NCI-H2081 treated with DMSO at 0.1 percent for 48 hours (cell line): Measurements from ENCODE around the gene SOCS3.

Experiments
- DNase-seq: peaks from one replicate; lab custom pipeline; 2025; lab: John Stamatoyannopoulos, UW

Gene SOCS3

GRCh38 chr17:78390241-78391050 lies 30.6 kb upstream of the SOCS3 start:
- DNase-seq: no peak

DNA sequence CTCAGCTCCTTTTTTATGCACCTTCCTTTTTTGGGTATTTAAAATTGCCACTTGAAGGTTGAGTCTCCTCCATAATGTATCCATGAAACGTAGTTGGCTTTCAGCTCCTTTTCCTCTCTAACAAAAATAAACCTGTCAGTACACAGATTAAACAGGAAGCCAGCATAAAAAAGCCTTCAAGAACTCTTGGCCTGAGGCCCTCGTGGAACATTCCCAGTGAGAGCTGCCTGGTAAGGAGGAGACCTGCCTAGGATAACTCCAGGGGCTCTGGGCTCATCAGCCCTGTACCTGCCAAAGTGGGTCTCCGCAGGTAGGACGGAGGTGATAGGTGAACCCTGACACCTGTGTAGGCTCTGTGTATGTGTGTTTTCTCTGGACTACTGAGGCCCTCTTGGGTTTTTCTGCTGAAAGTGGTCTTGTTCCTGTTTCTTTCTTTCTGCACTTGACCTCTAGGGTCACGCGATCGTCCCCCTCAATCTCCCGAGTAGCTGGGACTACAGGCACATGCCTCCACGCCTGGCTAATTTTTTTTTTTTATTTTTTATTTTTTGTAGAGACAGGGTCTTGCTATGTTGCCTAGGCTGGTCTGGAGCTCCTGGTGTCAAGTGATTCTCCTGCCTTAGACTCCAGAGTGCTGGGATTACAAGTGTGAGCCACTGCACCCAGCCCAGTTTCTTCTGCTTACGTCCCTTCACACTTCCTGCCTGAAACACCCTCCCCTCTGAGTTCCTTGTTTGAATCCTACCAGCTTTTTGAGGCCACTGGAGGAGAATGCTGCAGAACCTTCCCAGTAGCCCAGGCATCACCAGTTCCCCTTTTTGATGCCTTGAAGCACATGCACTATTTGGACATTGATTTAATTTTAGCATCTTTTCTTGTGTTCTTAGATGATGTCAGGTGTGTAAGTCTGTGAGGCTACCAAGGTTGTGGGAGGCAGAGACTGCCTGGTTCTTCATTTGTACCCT lies 28.4 kb upstream of the SOCS3 start:
- DNase-seq: no peak

DNA sequence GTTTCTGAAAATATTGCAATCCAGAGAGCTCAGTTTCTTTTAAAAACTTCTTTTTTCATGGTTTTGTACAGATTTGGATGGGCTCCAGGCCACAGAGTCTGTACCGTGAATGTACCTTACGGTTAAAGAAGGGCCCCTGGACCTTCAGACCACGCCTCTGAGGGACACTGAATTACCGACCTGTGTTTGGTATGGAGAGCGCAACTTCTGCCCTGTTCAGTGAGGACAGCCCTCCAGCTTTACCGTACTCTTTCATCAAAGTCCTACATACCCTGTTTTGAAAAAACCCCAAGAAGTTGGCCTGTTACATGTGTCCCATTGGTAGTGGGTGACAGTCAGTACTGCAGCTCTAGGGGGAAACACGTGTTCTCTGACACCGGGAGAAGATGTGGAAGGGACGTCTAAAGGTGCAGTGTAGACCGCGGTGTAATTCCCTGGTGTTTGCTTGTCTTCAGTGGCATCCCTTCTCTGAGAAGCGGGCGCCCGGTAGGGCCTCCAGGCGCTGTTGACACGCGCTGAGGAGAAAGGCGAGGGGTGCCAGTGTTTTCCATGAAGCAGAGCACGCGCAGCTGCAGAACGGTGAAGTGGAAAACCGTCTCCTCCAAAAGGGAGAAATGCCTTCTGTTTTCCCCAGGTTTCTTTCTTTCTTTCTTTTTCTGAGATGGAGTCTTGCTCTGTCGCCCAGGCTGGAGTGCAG lies 24.8 kb upstream of the SOCS3 start:
- no peak for DNase-seq

DNA sequence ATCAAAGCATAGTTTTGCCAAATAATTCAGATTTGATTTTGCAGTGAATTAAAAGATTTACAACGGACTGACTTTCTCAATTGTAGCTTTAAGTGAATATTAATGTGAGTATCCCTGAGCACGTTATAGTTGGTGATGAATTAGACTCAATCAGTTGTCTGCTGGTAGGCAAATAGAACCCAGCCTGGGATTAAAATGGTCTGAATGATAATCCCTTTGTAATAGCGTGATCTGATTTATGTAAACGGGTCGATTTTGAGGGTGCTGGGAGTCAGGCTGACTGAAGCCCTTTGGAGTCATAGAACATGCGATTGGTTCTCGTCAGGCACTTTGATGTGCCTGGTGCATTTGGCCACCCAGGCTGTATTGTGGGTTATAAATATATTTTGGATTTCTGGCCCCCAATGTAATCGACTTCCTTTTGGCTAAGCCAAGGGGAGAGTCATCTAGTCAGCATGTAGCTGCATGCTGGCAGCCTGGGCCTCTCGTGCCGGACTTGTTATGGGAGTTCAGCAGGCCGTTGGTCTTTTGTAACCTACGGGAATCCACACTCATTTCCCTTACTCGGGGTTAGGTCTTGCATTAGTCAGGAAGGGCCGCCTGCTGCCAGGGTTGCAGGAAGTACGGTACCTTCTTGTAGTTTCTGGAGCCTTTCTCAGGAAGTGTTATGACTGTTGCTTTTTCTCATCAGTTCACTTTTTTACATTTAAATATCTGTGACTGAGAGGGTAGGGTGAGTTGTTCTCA lies 24.0 kb upstream of the SOCS3 start:
- no peak for DNase-seq

- no peak for DNase-seq
Observed at GRCh38 chr17:78381601-78382232, 21.8 kb upstream of the SOCS3 start.

GRCh38 chr17:78380370-78380769 lies 20.5 kb upstream of the SOCS3 start:
- DNase-seq: no peak

DNA sequence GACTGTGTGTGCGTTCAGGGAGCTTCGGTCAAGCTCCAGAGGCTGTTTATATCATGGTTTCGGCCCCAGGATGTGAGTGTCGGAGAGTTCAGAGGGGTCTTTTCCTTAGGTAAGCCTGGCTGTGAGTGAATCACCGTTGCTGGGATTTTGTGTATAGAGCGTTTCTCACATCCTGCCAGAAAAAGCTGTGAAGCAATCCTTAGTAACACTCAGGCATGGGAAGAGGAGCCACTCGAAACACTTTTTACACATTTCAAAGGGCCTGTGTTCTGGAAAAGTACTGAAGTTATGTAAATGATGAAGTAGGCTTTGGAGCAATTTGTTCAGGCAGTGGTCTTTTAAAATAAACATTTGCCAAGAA lies 19.2 kb upstream of the SOCS3 start:
- DNase-seq: no peak

- DNase-seq: no peak
Observed at GRCh38 chr17:78378225-78379130, 18.6 kb upstream of the SOCS3 start, which contains the start of gene PGS1. PGS1 (plus strand) TSS chr17:78378649; CDS start chr17:78378666, 17 bp downstream.

GRCh38 chr17:78377858-78378224 lies 18.0 kb upstream of the SOCS3 start:
- no peak for DNase-seq

DNA sequence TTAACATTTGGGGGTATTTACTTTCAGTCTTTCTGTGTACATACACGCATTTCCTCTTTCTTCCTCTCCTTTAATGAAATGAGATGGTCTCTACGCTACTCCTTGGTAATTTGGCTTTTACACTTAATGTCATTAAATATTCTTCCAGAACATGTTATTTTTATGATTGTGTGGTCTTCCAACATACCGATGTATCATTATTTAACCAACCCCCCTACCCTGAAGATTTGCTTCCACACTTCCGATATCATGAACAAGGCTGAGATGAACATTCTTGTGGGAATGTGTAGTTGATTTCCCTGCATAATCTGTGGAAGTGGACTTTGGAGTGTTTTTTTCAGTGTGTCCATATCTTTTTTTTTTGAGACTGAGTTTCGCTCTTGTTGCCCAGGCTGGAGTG lies 16.3 kb upstream of the SOCS3 start:
- DNase-seq: no peak

DNA sequence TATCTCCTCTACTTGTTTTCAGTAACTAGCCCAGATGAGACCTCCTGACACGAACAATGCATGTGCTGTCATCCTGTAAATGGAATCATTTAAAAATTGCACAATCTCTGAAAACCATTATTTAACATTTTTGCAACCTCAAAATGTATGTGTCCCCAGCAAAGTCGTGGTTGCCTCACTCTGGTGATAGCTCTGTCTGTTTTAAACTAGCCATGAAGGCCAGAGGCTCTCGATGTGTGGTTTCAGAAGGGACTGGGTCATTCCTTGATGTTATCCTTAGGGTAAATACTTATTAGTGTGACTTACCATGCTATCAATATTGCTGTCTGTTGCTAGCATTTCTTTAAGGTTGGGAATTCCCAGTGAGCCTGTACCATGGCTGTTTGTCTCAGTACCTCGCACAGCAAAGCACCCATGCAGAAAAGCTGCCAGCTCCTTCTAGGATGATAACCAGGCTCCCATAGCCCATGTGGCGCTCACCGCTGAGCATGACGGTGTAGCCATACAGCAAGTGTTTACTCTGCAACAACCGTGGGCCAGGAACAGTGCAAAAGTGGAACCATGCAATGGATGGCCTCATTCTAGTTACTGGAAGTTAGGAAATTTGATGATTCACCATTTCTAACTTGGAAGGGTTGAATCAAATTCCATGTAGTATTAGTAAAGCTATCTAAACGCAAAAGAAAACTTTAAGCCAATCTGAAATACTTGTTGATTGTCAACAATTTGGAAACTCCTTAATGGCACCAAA lies 15.7 kb upstream of the SOCS3 start:
- no peak for DNase-seq

DNA sequence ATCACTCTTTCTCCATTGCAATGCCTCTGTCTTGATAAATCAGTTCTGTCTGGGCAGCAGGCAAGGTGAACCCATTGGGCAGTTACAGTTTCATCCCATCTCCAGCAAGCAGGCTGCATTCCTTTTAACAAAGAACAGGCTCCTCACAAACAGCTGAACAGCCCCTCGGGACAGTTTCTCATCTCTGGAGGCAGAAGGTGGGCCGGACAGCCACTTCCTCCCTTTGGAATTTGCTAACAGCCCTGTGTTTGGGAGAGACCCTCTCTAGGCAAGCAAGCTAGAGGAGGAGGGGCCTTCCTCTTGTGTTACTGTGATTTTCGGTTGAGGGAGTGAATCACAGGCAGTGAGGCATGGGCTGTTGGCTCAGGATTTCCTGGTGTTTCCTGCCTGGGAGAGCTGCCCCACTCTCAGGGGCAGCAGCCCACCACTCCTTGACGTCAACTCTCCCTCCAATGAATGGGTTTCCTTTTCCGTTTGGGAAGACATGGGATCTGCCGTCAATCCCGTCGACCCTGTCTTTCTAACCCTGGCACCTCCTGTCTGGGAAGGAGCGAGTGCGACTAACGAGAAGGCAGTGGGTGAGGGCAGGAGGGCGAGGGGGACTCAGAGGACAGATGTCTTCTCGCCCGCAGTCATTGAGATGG lies 14.9 kb upstream of the SOCS3 start:
- DNase-seq: no peak

DNA sequence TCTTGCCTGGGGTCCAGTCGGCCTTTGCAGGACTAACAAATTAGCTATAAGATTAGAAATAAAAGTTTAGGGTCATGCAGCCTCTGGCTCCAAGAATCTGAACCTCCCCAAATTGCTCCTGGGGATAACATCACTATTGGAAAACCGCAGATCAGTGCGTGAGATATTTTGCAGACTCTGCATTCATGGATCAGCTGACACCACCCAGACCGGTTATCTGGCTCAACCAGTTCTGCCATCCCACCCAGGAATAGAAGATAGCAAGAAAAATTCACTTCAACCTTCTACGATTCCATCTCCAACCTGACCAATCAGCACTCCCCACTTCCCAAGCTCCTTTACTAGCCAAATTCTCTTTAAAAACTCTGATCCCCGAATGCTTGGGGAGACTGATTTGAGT lies 14.3 kb upstream of the SOCS3 start:
- no peak for DNase-seq

GRCh38 chr17:78372841-78373240 lies 13.0 kb upstream of the SOCS3 start:
- DNase-seq: no peak

DNA sequence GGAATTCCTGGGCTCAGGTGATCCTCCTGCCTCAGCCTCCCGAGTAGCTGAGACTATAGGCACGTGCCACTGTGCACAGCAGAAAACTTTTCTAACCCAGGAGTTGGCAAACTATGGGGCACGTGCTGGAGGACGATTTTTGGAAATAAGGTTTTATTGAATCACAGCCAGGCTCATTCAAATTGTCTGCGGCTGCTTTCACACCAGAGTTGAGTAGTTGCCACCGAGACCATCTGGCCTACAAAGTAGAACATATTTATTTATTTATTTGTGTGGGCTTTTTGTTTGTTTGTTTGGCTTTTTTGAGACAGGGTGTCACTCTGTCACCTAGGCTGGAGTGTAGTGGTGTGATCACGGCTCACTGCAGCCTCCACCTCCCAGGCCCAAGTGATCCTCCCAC lies 11.2 kb upstream of the SOCS3 start:
- no peak for DNase-seq

DNA sequence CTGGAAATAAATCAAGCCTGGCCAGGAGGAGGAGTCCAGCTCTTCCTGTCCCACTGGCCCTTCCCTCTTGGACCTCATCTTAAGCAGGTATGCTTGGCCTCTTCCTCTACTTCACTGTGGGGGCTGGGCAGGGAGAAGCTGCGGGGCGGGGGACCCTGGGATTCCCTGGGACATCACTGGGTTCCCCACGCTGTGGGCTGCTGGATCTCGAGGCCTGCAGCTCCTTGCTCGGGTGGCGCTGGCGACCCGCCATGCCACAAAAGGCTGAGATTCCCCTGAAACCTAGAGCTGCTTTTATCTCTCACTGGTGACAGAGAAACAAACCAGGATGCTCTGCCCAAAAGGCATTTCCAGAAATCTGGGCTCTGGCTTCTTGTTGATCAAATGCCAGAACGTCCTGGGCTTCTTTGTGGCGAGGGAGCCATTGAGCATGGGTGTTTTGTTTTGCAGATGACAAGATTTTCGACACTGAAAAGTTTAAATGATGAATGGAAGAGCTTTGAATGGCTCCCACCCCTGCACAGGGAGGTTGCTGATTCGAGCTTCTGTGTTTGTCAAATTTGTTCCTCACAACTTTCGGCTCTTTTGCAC lies 10.0 kb upstream of the SOCS3 start:
- DNase-seq: no peak

- DNase-seq: no peak
Observed at GRCh38 chr17:78368854-78369495, 9.1 kb upstream of the SOCS3 start.

DNA sequence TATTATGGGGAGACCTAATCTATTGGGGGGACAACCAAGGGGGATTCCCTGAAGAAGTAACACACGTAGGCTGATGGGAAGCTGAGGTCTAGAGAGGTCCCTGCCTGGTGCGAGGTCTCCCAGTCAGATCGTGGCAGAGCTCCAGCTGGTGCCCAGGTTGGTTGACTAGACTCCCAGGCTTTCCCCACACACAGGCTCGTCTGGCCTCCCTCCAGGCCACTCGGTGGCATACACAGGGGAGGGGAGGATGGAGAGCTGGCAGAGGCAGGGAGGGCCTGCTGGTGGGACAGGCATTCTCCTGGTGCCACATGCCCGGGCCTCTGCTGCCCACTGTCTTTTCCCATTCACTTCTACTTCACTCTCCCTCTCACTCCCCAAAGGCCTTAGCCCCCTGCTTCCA lies 8.5 kb upstream of the SOCS3 start:
- DNase-seq: no peak
